ENCODE data around the gene GP9. TPM values are rescaled to one million over a fixed set of nuclear protein-coding genes. Genes with fewer than 3 reads are reported as not detected.

Gene GP9
- polyA plus RNA-seq, 1 of the 3 experiments (the other 2 are of a cell fraction) = not detected

GRCh38 chr3:129040579-129041300 lies 19.8 kb upstream of the GP9 start:
- ChIA-PET POLR2A (no interaction called here), CTCF (interaction anchor here (0.9 to 8.6 kb wide), 4 partner anchors 12 to 81 kb away, joined by 4 to 64 read pairs (median 15); partner anchors contain the start of gene RAB43)
- Histone ChIP-seq H3K4me3 (ENCODE audit: low read depth in 2 of 2, low read length in 1 of 2) (no peak overlapping the region), H3K4me2 (no peak overlapping the region), H3K36me3 (replicated peaks in 1 of 2; ENCODE audit: control insufficient read depth in 1 of 2, insufficient read depth in 2 of 2, low read length in 1 of 2) (no peaks in the 10 kb centered on the region), H3F3A (replicated peaks; ENCODE audit: insufficient read depth) (no peaks in the 10 kb centered on the region), H2AFZ (ENCODE audit: low read depth) (no peak overlapping the region), H3K9me3 (0 out of 2 replicates have a peak, but pooled peaks cover 3% of the 10 kb centered on the region), H3K9ac (no peak overlapping the region), H3K27me3 (ENCODE audit: insufficient read depth) (peaks cover 5% of the 10 kb centered on the region; the same call in 1 of the 2 replicates), H3K27ac (ENCODE audit: low read depth in 2 of 2, low read length in 1 of 2) (no peak overlapping the region), H4K20me1 (ENCODE audit: insufficient read depth) (no peaks in the 10 kb centered on the region), H3K4me1 (ENCODE audit: control insufficient read depth in 1 of 2, insufficient read depth in 2 of 2, low read depth in 1 of 2, low read length in 1 of 2) (peaks cover 0 to 15% of the 10 kb centered on the region in 2 experiments; a peak in 1 of 4 replicates), H3K9me2 (no peaks in the 10 kb centered on the region), H3K79me2 (ENCODE audit: insufficient read depth) (no peaks in the 10 kb centered on the region)
- DNase-seq = peak; percentile 21
- no peak for TF ChIP-seq ELF1 (IDR thresholded peaks at IDR 0.05)
- no peak for TF ChIP-seq RFX5 (IDR thresholded peaks at IDR 0.05; ENCODE audit: low read length)
- TF ChIP-seq IRF3 (IDR thresholded peaks at IDR 0.05; ENCODE audit: low read depth, low read length) = no peak
- TF ChIP-seq PBX3 (IDR thresholded peaks at IDR 0.05) = no peak
- TF ChIP-seq FOSL2 (IDR thresholded peaks at IDR 0.05; ENCODE audit: borderline replicate concordance, low read depth) = no peak
- no peak for TF ChIP-seq MXI1 (IDR thresholded peaks at IDR 0.05; ENCODE audit: low read depth, low read length)
- no peak for TF ChIP-seq POLR2AphosphoS5 (IDR thresholded peaks at IDR 0.05; ENCODE audit: low read depth, low read length)
- no peak for TF ChIP-seq CTCF (IDR thresholded peaks at IDR 0.05)
- no peak for TF ChIP-seq TEAD4 (IDR thresholded peaks at IDR 0.05; ENCODE audit: borderline replicate concordance, insufficient read depth)
- TF ChIP-seq ZBTB33 (IDR thresholded peaks at IDR 0.05; ENCODE audit: borderline replicate concordance, low read depth) = no peak
- TF ChIP-seq EP300 (IDR thresholded peaks at IDR 0.05; ENCODE audit: borderline replicate concordance in 1 of 2, low read depth in 1 of 2, low read length in 1 of 2) = no peak
- no peak for TF ChIP-seq NRF1 (IDR thresholded peaks at IDR 0.05; ENCODE audit: low read depth, low read length)
- TF ChIP-seq MAX (IDR thresholded peaks at IDR 0.05; ENCODE audit: low read depth) = no peak
- TF ChIP-seq RXRA (IDR thresholded peaks at IDR 0.05; ENCODE audit: borderline replicate concordance, low read depth) = no peak
- no peak for TF ChIP-seq EZH2phosphoT487 (IDR thresholded peaks at IDR 0.05; ENCODE audit: borderline replicate concordance, low read depth)
- no peak for TF ChIP-seq CHD2 (IDR thresholded peaks at IDR 0.05; ENCODE audit: low read length, partially characterized antibody)
- TF ChIP-seq GATA2 (CRISPR knock-in tag; IDR thresholded peaks at IDR 0.05) = no peak
- WGBS (ENCODE audit: low lambda C conversion rate) = 76% methylated on average over 9 of the region's 15 CpGs
